ENCODE data around the gene SHLD2.
"Not testable (repeated sequence)": the region's sequence is repeated elsewhere in the genome, so short reads cannot be mapped to it uniquely, and the experiment has no call there.

Gene SHLD2

DNA sequence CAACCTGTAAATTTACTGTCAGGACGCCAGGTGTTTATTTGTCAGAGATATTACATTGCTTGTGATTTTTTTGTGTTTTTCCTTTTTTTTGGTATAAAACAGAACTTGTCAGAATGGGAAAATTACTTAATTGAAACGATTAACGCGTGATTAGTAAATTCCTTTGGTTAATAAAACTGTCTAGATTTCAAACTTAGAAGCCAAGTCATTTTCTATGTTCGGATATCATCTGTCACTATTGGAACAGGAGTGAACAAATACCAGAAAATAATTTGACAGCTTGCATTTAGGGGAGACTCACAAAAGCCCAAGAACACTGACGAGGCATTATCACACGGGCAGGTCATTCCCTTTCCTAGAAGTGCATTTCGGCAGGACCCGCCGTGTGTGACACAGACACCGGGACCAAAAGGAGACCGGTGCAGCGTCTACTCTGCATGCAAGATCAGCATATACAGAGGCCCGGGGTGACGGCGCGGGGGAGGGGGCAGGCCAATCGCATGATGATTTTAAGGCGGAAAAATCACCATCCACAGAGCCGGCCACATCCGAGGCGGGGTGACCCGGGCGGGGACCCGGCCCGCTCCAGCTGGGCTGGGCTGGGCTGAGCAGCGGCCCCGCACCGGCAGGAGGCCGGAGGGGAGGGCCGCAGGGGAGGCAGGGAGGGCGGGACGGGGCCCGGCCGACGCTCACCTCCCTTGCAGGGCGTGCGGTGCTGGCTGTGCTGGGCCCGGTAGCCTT is 1.2 kb upstream of the SHLD2 start:
- Histone ChIP-seq H3K4me1 (no peaks in the 10 kb centered on the region), H3K4me2 (ENCODE audit: low read length) (peak overlapping the region; percentile 79), H3K4me3 (ENCODE audit: low read depth, low read length) (peak overlapping the region; percentile 60), H3K9ac (peak overlapping the region; percentile 30), H2AFZ (peak overlapping the region; percentile 85), H3K9me3 (ENCODE audit: control insufficient read depth, low read length) (no peaks in the 10 kb centered on the region), H3K27ac (peak overlapping the region; percentile 70), H3K27me3 (ENCODE audit: control insufficient read depth, insufficient read depth, low read length) (no peaks in the 10 kb centered on the region), H3K79me2 (peaks cover 14% of the 10 kb centered on the region), H3K36me3 (ENCODE audit: control insufficient read depth, insufficient read depth, low read length) (no peaks in the 10 kb centered on the region)
- TF ChIP-seq, protein P1, sequence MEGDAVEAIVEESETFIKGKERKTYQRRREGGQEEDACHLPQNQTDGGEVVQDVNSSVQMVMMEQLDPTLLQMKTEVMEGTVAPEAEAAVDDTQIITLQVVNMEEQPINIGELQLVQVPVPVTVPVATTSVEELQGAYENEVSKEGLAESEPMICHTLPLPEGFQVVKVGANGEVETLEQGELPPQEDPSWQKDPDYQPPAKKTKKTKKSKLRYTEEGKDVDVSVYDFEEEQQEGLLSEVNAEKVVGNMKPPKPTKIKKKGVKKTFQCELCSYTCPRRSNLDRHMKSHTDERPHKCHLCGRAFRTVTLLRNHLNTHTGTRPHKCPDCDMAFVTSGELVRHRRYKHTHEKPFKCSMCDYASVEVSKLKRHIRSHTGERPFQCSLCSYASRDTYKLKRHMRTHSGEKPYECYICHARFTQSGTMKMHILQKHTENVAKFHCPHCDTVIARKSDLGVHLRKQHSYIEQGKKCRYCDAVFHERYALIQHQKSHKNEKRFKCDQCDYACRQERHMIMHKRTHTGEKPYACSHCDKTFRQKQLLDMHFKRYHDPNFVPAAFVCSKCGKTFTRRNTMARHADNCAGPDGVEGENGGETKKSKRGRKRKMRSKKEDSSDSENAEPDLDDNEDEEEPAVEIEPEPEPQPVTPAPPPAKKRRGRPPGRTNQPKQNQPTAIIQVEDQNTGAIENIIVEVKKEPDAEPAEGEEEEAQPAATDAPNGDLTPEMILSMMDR (IDR thresholded peaks at IDR 0.05) = no peak

DNA sequence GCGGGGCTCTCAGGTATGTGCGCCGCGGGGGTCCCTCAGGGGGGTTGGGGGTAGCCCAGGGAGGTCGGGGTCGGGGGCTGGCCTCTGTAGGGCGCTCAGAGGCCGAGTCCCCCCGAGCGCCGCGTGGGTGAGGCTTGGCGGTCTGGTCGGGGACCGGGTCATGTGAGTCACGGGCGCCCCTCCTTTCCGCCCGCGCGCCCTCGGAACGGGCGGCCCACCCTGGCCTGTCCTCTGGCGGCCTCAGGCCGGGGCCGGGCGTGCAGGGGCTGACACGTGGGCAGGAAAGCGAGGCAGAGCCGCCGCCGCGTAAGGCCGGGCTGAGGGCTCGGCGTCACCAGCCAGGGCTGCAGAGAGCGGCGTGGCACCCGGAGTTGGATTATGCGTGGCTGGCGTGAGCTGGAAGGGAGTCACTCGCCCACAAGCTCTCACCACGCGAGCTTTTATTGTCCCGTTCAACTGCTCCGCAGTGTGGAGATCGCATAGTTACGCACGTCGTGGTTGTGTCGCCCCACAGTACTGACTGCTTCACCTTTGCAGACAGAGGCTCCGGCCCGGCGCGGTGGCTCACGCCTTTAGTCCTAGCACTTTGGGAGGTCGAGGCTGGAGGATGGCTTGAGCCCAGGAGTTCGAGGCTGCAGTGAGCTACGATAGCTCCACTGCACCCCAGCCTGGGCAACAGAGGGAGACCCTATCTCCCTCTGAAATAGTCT is 385 bp downstream of the SHLD2 start:
- H3K9me3 ChIP-seq (ENCODE audit: control insufficient read depth, low read length) = no peaks in the 10 kb centered on the region
- H3K9ac ChIP-seq = peak overlapping the region; percentile 35
- peak overlapping the region; percentile 77 for H3K4me2 ChIP-seq (ENCODE audit: low read length)
- TF ChIP-seq, protein P1 (IDR thresholded peaks at IDR 0.05) = no peak
- peak overlapping the region; percentile 84 for H3K27ac ChIP-seq
- peak overlapping the region; percentile 58 for H3K4me3 ChIP-seq (ENCODE audit: low read depth, low read length)
- H3K27me3 ChIP-seq (ENCODE audit: control insufficient read depth, insufficient read depth, low read length) = no peaks in the 10 kb centered on the region
- H2AFZ ChIP-seq = peak overlapping the region; percentile 96
- H3K4me1 ChIP-seq = no peaks in the 10 kb centered on the region
- H3K36me3 ChIP-seq (ENCODE audit: control insufficient read depth, insufficient read depth, low read length) = no peaks in the 10 kb centered on the region
- peaks cover 8% of the 10 kb centered on the region for H3K79me2 ChIP-seq

DNA sequence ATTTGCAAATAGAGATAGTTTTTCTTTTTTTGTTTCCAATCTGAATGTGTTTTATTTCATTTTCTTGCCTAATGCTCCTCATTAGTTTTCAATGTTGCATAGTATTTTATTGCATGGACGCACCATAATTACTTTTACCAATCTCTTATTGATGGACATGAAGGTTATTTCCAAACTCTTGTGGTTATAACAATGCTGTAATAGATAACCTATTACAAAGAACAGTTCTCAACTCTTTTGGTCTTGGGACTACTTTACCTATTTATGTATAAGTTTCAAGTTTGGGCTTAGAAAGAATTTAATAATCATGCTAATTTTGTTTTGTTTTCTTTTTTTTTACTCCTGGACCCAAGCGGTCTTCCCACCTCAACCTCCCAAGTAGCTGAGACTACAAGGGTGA is 7.0 kb downstream of the SHLD2 start:
- no peak overlapping the region for H3K9ac ChIP-seq
- H3K36me3 ChIP-seq (ENCODE audit: control insufficient read depth, insufficient read depth, low read length) = no peaks in the 10 kb centered on the region

DNA sequence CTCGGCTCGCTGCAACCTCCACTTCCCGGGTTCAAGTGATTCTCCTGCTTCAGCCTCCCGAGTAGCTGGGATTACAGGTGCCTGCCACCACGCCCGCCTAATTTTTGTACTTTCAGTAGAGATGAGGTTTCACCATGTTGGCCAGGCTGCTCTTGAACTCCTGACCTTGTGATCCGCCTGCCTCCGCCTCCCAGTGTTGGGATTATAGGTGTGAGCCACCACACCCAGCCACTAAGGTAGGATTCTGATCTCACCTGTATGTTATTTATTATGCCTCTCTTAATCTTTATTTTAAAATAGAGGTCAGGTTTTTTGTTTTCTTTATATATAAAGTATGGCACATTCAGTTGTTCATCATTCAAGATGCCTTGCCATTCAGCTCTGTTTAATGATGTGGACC is 9.7 kb downstream of the SHLD2 start:
- not testable (repeated sequence) for H3K27ac ChIP-seq; H3K9ac ChIP-seq; H3K4me1 ChIP-seq; H3K27me3 ChIP-seq (ENCODE audit: control insufficient read depth, insufficient read depth, low read length); H3K36me3 ChIP-seq (ENCODE audit: control insufficient read depth, insufficient read depth, low read length); H3K4me2 ChIP-seq (ENCODE audit: low read length); H2AFZ ChIP-seq; H3K4me3 ChIP-seq (ENCODE audit: low read depth, low read length); H3K9me3 ChIP-seq (ENCODE audit: control insufficient read depth, low read length); H3K79me2 ChIP-seq

More for the DNA sequence above, 7.0 kb downstream of the SHLD2 start:
- Histone ChIP-seq H3K27ac (no peak overlapping the region), H3K4me1 (no peaks in the 10 kb centered on the region), H3K9me3 (ENCODE audit: control insufficient read depth, low read length) (no peaks in the 10 kb centered on the region), H3K4me3 (ENCODE audit: low read depth, low read length) (no peak overlapping the region), H3K79me2 (no peaks in the 10 kb centered on the region), H2AFZ (no peak overlapping the region), H3K27me3 (ENCODE audit: control insufficient read depth, insufficient read depth, low read length) (no peaks in the 10 kb centered on the region), H3K4me2 (ENCODE audit: low read length) (no peak overlapping the region)
- TF ChIP-seq, protein P1 (IDR thresholded peaks at IDR 0.05) = no peak

DNA sequence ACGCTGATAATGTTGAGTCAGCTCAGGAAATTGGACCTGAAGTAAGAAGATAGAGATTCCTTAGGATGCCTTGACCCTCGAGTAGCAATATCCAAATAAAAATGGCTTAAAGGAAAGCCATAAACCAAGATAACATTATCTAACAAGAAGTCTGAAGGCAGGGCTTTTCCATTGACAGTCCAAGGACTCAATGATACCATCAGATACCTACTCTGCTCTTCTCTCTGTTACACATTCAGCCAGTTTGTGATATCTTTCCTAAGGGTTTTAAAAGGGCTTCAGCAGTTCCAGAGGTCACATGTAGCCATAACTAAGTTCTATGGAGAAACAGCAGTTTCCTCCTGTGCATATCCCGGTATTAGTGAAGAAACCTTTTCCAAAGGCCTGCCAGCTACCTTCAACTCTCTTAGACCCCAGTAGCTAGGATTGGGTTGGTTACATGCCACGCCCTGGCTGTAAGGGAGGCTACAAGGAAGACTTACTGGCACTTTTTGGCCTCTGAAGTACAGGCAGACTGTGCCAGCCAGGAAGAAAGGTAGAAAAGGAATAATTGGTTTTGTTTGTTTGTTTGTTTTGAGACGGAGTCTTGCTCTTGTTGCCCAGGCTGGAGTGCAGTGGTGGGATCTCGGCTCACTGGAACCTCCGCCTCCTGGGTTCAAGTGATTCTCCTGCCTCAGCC is 10.6 kb downstream of the SHLD2 start:
- Histone ChIP-seq H3K27me3 (ENCODE audit: control insufficient read depth, insufficient read depth, low read length) (no peaks in the 10 kb centered on the region), H3K27ac (no peak overlapping the region), H3K4me2 (ENCODE audit: low read length) (no peak overlapping the region), H3K4me1 (no peaks in the 10 kb centered on the region), H3K36me3 (ENCODE audit: control insufficient read depth, insufficient read depth, low read length) (no peaks in the 10 kb centered on the region), H2AFZ (no peak overlapping the region), H3K79me2 (no peaks in the 10 kb centered on the region), H3K4me3 (ENCODE audit: low read depth, low read length) (no peak overlapping the region), H3K9me3 (ENCODE audit: control insufficient read depth, low read length) (no peaks in the 10 kb centered on the region), H3K9ac (no peak overlapping the region)
- TF ChIP-seq, protein P1 (IDR thresholded peaks at IDR 0.05) = no peak

DNA sequence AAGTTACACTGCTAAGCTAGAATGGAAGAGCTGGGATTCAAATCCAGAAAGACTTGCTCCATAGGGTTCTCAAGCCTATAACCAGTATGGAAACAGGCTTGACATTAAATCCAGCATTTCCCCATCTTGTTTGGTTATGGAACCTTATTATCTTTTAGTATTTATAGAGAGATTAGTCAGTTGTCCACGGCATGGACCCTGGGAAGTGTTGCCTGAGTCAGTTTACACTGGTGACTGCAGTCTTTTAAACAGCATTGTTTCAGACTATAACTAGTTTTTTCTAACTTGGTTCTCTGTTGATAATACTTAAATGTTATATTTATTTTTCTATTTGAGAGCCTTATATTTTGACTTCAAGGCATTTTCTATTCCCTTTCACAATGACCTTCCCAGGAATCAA is 23.1 kb downstream of the SHLD2 start:
- H3K9ac ChIP-seq; H3K9me3 ChIP-seq (ENCODE audit: control insufficient read depth, low read length); H3K27me3 ChIP-seq (ENCODE audit: control insufficient read depth, insufficient read depth, low read length); H3K4me1 ChIP-seq; H2AFZ ChIP-seq; H3K36me3 ChIP-seq (ENCODE audit: control insufficient read depth, insufficient read depth, low read length); H3K4me3 ChIP-seq (ENCODE audit: low read depth, low read length); H3K79me2 ChIP-seq; H3K27ac ChIP-seq; H3K4me2 ChIP-seq (ENCODE audit: low read length): not testable (repeated sequence)

DNA sequence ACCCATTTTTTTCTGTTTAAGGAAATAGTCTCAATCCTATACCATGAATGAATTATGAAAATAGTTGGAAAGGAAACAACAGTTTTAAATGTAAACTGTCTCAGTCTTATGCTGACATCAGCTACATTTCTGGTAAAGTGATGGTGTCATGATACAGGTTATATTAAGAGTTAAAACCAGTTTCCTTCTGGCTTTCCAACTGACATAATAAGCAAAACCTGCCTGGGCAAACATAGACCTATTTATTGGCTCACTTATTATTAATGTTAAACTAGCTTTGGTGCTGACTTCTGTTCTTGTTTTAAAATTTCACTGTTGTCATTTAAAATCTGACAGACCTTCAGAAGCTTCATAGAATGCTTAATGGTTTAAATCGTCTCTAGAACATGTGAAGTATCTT is 24.0 kb downstream of the SHLD2 start:
- H3K9me3 ChIP-seq (ENCODE audit: control insufficient read depth, low read length); H3K27ac ChIP-seq; H3K4me2 ChIP-seq (ENCODE audit: low read length); H3K4me1 ChIP-seq; H3K4me3 ChIP-seq (ENCODE audit: low read depth, low read length); H3K36me3 ChIP-seq (ENCODE audit: control insufficient read depth, insufficient read depth, low read length); H3K9ac ChIP-seq; H3K27me3 ChIP-seq (ENCODE audit: control insufficient read depth, insufficient read depth, low read length); H3K79me2 ChIP-seq; H2AFZ ChIP-seq: not testable (repeated sequence)
